Esophagus muscularis mucosa (tissue), 3 donors: ENCODE results near the gene HLCS.

ENCODE experiments used
- CTCF ChIP-seq, 3 experiments: fragments of 200-600 bp in 2 of 3; fragments of 450-650 bp in 1 of 3; sonication (generic) in 2 of 3; IDR thresholded peaks; one replicate each; pipeline ENCODE4 v1.5.1; 2017 to 2019; ENCODE audit warnings: antibody characterized with exemption in 3 of 3, mild to moderate bottlenecking in 2 of 3, moderate library complexity in 1 of 3
- POLR2A ChIP-seq: fragments of 450-650 bp; IDR thresholded peaks from one replicate; pipeline ENCODE4 v1.6.1; 2017; ENCODE audit warnings: antibody characterized with exemption, moderate library complexity, mild to moderate bottlenecking, low read depth

GRCh38 chr21:36893581-36893980 lies 72.9 kb downstream of the HLCS start:
- no peak for TF ChIP-seq CTCF (IDR thresholded peaks at IDR 0.05)
- TF ChIP-seq POLR2A, result no peak
